ENCODE results near the gene GRWD1. TPM values are rescaled to one million over a fixed set of nuclear protein-coding genes. Genes with fewer than 3 reads are reported as not detected.

GRWD1 gene
- total RNA-seq, result 15.7 TPM
- long read RNA-seq, full-length matches to known transcripts, result 78 of 84 reads
- long read RNA-seq, partial matches to known transcripts, result 5 of 84 reads
- long read RNA-seq, other reads (novel, unspliced or antisense), result 1 of 84 reads

- peak; percentile 87 for DNase-seq
- intact Hi-C loops (cut with micrococcal nuclease), result no loop called here
- peak; percentile 91 for ATAC-seq
Measured at GRCh38 chr19:48445606-48446481, at the start of gene GRWD1. GRWD1 (plus strand) TSS chr19:48445983; CDS start chr19:48446006, 23 bp downstream.

GRCh38 chr19:48396016-48396823, 49.6 kb upstream of the GRWD1 start:
- intact Hi-C loops (cut with micrococcal nuclease), result no loop called here
- no peak for ATAC-seq
- DNase-seq, result no peak

GRCh38 chr19:48396824-48397176, 49.0 kb upstream of the GRWD1 start:
- intact Hi-C loops (cut with micrococcal nuclease), result no loop called here
- DNase-seq (no peak), ATAC-seq (no peak)

- intact Hi-C loops (cut with micrococcal nuclease), result no loop called here
- no peak for DNase-seq
- no peak for ATAC-seq
Measured at GRCh38 chr19:48397263-48398101, 48.3 kb upstream of the GRWD1 start.

GRCh38 chr19:48398102-48398374, 47.7 kb upstream of the GRWD1 start:
- ATAC-seq (no peak), DNase-seq (no peak)
- intact Hi-C loops (cut with micrococcal nuclease), result no loop called here

- intact Hi-C loops (cut with micrococcal nuclease), result no loop called here
- peak; percentile 88 for DNase-seq
- ATAC-seq, result peak; percentile 75
Measured at GRCh38 chr19:48398375-48399235, 47.2 kb upstream of the GRWD1 start.

- intact Hi-C loops (cut with micrococcal nuclease), result no loop called here
- DNase-seq (peak; percentile 70), ATAC-seq (peak; percentile 73)
Measured at GRCh38 chr19:48400018-48400742, 45.6 kb upstream of the GRWD1 start.

- ATAC-seq, result no peak
- DNase-seq, result no peak
- intact Hi-C loops (cut with micrococcal nuclease), result no loop called here
Measured at GRCh38 chr19:48401287-48401686, 44.5 kb upstream of the GRWD1 start.

GRCh38 chr19:48403606-48404005, 42.2 kb upstream of the GRWD1 start:
- peak; percentile 52 for ATAC-seq
- intact Hi-C loops (cut with micrococcal nuclease), result no loop called here
- no peak for DNase-seq

GRCh38 chr19:48405010-48405659, 40.6 kb upstream of the GRWD1 start:
- intact Hi-C loops (cut with micrococcal nuclease), result no loop called here
- DNase-seq, result no peak

GRCh38 chr19:48405850-48406249, 39.9 kb upstream of the GRWD1 start:
- ATAC-seq, result no peak
- intact Hi-C loops (cut with micrococcal nuclease), result no loop called here
- DNase-seq, result no peak

More at GRCh38 chr19:48405010-48405659, 40.6 kb upstream of the GRWD1 start:
- no peak for ATAC-seq

- intact Hi-C loops (cut with micrococcal nuclease), result no loop called here
- no peak for ATAC-seq
Measured at GRCh38 chr19:48413879-48414587, 31.8 kb upstream of the GRWD1 start.

GRCh38 chr19:48415395-48415794, 30.4 kb upstream of the GRWD1 start:
- ATAC-seq (peak; percentile 86), DNase-seq (peak; percentile 82)
- intact Hi-C loops (cut with micrococcal nuclease), result no loop called here

More at GRCh38 chr19:48413879-48414587, 31.8 kb upstream of the GRWD1 start:
- no peak for DNase-seq

GRCh38 chr19:48415806-48416221, 30.0 kb upstream of the GRWD1 start:
- ATAC-seq (no peak), DNase-seq (peak; percentile 39)
- intact Hi-C loops (cut with micrococcal nuclease), result no loop called here

GRCh38 chr19:48417421-48417820, 28.4 kb upstream of the GRWD1 start:
- ATAC-seq (peak; percentile 75), DNase-seq (peak; percentile 38)
- intact Hi-C loops (cut with micrococcal nuclease), result no loop called here

- intact Hi-C loops (cut with micrococcal nuclease), result no loop called here
- ATAC-seq, result no peak
- DNase-seq, result no peak
Measured at GRCh38 chr19:48418317-48419064, 27.3 kb upstream of the GRWD1 start.

Data from left ventricle myocardium superior (tissue), 1 donor.